GM12875 (cell line): ENCODE results near the gene FBXO33.

ENCODE experiments used
- H3K4me3 ChIP-seq: one replicate; pipeline ENCODE4 v1.5.1; 2011; ENCODE audit warnings: low read depth, low read length, control low read depth
- CTCF ChIP-seq: IDR thresholded peaks from 2 replicates; pipeline ENCODE4 v1.5.1; 2011; ENCODE audit warnings: low read depth, mild to moderate bottlenecking, control low read depth, inconsistent platforms, low read length, moderate library complexity, borderline replicate concordance; ENCODE audit not compliant: insufficient read depth

The FBXO33 gene

GRCh38 chr14:39441805-39442204, 9.6 kb upstream of the FBXO33 start:
- H3K4me3 ChIP-seq, result no peak overlapping the region
- TF ChIP-seq CTCF, result no peak

GRCh38 chr14:39440975-39441374, 8.7 kb upstream of the FBXO33 start:
- H3K4me3 ChIP-seq, result no peak overlapping the region
- TF ChIP-seq CTCF, result no peak

GRCh38 chr14:39435241-39435640, 3.0 kb upstream of the FBXO33 start:
- no peak for TF ChIP-seq CTCF
- H3K4me3 ChIP-seq, result no peak overlapping the region

GRCh38 chr14:39434401-39434800, 2.2 kb upstream of the FBXO33 start:
- no peak overlapping the region for H3K4me3 ChIP-seq
- TF ChIP-seq CTCF, result no peak

- no peak overlapping the region for H3K4me3 ChIP-seq
- no peak for TF ChIP-seq CTCF
Measured at GRCh38 chr14:39433452-39433813, 1.2 kb upstream of the FBXO33 start.

GRCh38 chr14:39432619-39433451, 602 bp upstream of the FBXO33 start:
- TF ChIP-seq CTCF, result no peak
- peak overlapping the region; percentile 38 for H3K4me3 ChIP-seq
